Measurements from ENCODE around the gene BET1.

The BET1 gene

GRCh38 chr7:93958216-93958615, 45.9 kb downstream of the BET1 start:
- no peak for DNase-seq (ENCODE audit: low spot score)
- TF ChIP-seq CTCF (IDR thresholded peaks at IDR 0.05; ENCODE audit: extremely low read depth, missing control alignments) = no peak

- no peak for TF ChIP-seq CTCF (IDR thresholded peaks at IDR 0.05; ENCODE audit: extremely low read depth, missing control alignments)
- no peak for DNase-seq (ENCODE audit: low spot score)
These were observed 46.4 kb downstream of the BET1 start for GRCh38 chr7:93957767-93958166.

GRCh38 chr7:93955304-93955703, 48.9 kb downstream of the BET1 start:
- no peak for TF ChIP-seq CTCF (IDR thresholded peaks at IDR 0.05; ENCODE audit: extremely low read depth, missing control alignments)
- DNase-seq (ENCODE audit: low spot score) = no peak

GRCh38 chr7:93949423-93949822, 54.7 kb downstream of the BET1 start:
- no peak for TF ChIP-seq CTCF (IDR thresholded peaks at IDR 0.05; ENCODE audit: extremely low read depth, missing control alignments)
- DNase-seq (ENCODE audit: low spot score) = no peak

- TF ChIP-seq CTCF (IDR thresholded peaks at IDR 0.05; ENCODE audit: extremely low read depth, missing control alignments) = no peak
- no peak for DNase-seq (ENCODE audit: low spot score)
These were observed 55.3 kb downstream of the BET1 start for GRCh38 chr7:93948873-93949272.

GRCh38 chr7:93948106-93948505, 56.0 kb downstream of the BET1 start:
- no peak for TF ChIP-seq CTCF (IDR thresholded peaks at IDR 0.05; ENCODE audit: extremely low read depth, missing control alignments)
- no peak for DNase-seq (ENCODE audit: low spot score)

- DNase-seq (ENCODE audit: low spot score) = no peak
- no peak for TF ChIP-seq CTCF (IDR thresholded peaks at IDR 0.05; ENCODE audit: extremely low read depth, missing control alignments)
These were observed 58.2 kb downstream of the BET1 start for GRCh38 chr7:93945756-93946535.
